Stimulated activated CD4-positive, alpha-beta T cell treated with anti-CD3 and anti-CD28 coated beads, Interleukin-12 subunit alpha, Interleukin-12 subunit beta, amount 100 ng/mL, for 24 hours (primary cell): ENCODE measurements around the gene NANOS1.
A peak's percentile ranks its signal among the peaks of the same experiment; 100 is the strongest.

Experiments used
- DNase-seq, 2 experiments: peaks; one replicate each; pipeline ENCODE4 v3.0.0-alpha.2; 2020; ENCODE audit warnings: low read depth in 2 of 2

NANOS1 gene

GRCh38 chr10:119060107-119060506 lies 30.6 kb downstream of the NANOS1 start:
- DNase-seq: no peak

- no peak for DNase-seq
These were observed 31.8 kb downstream of the NANOS1 start for GRCh38 chr10:119061352-119061751.

GRCh38 chr10:119061926-119062325 lies 32.4 kb downstream of the NANOS1 start:
- no peak for DNase-seq

- no peak for DNase-seq
These were observed 41.1 kb downstream of the NANOS1 start for GRCh38 chr10:119070395-119071165.

GRCh38 chr10:119073584-119073983 lies 44.1 kb downstream of the NANOS1 start:
- no peak for DNase-seq

GRCh38 chr10:119078422-119079179 lies 49.1 kb downstream of the NANOS1 start:
- no peak for DNase-seq

GRCh38 chr10:119079599-119080520 lies 50.3 kb downstream of the NANOS1 start:
- peak; percentile 48 to 59 for DNase-seq

- peak; percentile 81 to 86 for DNase-seq
These were observed 51.2 kb downstream of the NANOS1 start, which contains the start of gene EIF3A for GRCh38 chr10:119080521-119081259. Gene EIF3A, minus strand, starts transcription at chr10:119080817. Its CDS starts 141 bp downstream, at chr10:119080676.
